Measurements from ENCODE around the gene ALLC.

- no peak for TF ChIP-seq POLR2A (IDR thresholded peaks at IDR 0.05)
- no peak for TF ChIP-seq CTCF (IDR thresholded peaks at IDR 0.05 in 8 of 11, conservative IDR thresholded peaks at IDR 0.05 in 3 of 11)
Observed at GRCh38 chr2:3709225-3709624, 51.2 kb downstream of the ALLC start.
